Erythroblast (primary cell): Measurements from ENCODE around the gene NBPF11.
"Not testable (repeated sequence)": the region's sequence is repeated elsewhere in the genome, so short reads cannot be mapped to it uniquely, and the experiment has no call there.

Experiments used
- DNase-seq, 2 experiments: peaks; one replicate each; lab custom pipeline; 2025; lab: John Stamatoyannopoulos, UW
- GATA1 ChIP-seq: IDR thresholded peaks from 2 replicates; pipeline ENCODE4 v1.6.1; 2011; ENCODE audit warnings: low read depth, mild to moderate bottlenecking, control low read depth, low read length, moderate library complexity
- POLR2A ChIP-seq: IDR thresholded peaks from 2 replicates; pipeline ENCODE4 v1.6.1; 2011; ENCODE audit warnings: mild to moderate bottlenecking, low read length

The NBPF11 gene

GRCh38 chr1:148158341-148159003 is 6.4 kb upstream of the NBPF11 start:
- TF ChIP-seq GATA1, result no peak
- TF ChIP-seq POLR2A, result no peak
- DNase-seq, result no peak

- not testable (repeated sequence) for DNase-seq
Measured at GRCh38 chr1:148157803-148158202, 5.7 kb upstream of the NBPF11 start.

- peak; percentile 64 to 78 for DNase-seq
Measured at GRCh38 chr1:148155494-148156275, 3.6 kb upstream of the NBPF11 start.

GRCh38 chr1:148152795-148153194 is 714 bp upstream of the NBPF11 start:
- DNase-seq, result not testable (repeated sequence)

GRCh38 chr1:148151371-148151819 is 686 bp downstream of the NBPF11 start:
- peak; percentile 54 to 67 for DNase-seq

GRCh38 chr1:148150945-148151344 is 1.1 kb downstream of the NBPF11 start:
- not testable (repeated sequence) for DNase-seq

GRCh38 chr1:148150014-148150413 is 2.1 kb downstream of the NBPF11 start:
- DNase-seq, result not testable (repeated sequence)

- not testable (repeated sequence) for DNase-seq
Measured at GRCh38 chr1:148149050-148149815, 2.8 kb downstream of the NBPF11 start.

- DNase-seq, result not testable (repeated sequence)
Measured at GRCh38 chr1:148147052-148147838, 4.8 kb downstream of the NBPF11 start.

GRCh38 chr1:148146191-148146997 is 5.7 kb downstream of the NBPF11 start:
- not testable (repeated sequence) for DNase-seq

- not testable (repeated sequence) for DNase-seq
Measured at GRCh38 chr1:148143223-148143622, 8.9 kb downstream of the NBPF11 start.

- DNase-seq, result not testable (repeated sequence)
Measured at GRCh38 chr1:148141936-148142335, 10.1 kb downstream of the NBPF11 start.

- DNase-seq, result not testable (repeated sequence)
Measured at GRCh38 chr1:148138606-148139005, 13.5 kb downstream of the NBPF11 start.

- DNase-seq, result not testable (repeated sequence)
Measured at GRCh38 chr1:148122341-148122740, 29.7 kb downstream of the NBPF11 start.

- DNase-seq, result peak in 1 of 2 experiments; percentile 9
Measured at GRCh38 chr1:148120395-148120794, 31.7 kb downstream of the NBPF11 start.

GRCh38 chr1:148095732-148096131 is 56.3 kb downstream of the NBPF11 start:
- not testable (repeated sequence) for DNase-seq

GRCh38 chr1:148086196-148086595 is 65.9 kb downstream of the NBPF11 start:
- not testable (repeated sequence) for DNase-seq

GRCh38 chr1:148081205-148081604 is 70.9 kb downstream of the NBPF11 start:
- DNase-seq, result not testable (repeated sequence)

- not testable (repeated sequence) for DNase-seq
Measured at GRCh38 chr1:148078632-148079519, 73.2 kb downstream of the NBPF11 start.
